Measurements from ENCODE around the gene RHBDD1.

DNA sequence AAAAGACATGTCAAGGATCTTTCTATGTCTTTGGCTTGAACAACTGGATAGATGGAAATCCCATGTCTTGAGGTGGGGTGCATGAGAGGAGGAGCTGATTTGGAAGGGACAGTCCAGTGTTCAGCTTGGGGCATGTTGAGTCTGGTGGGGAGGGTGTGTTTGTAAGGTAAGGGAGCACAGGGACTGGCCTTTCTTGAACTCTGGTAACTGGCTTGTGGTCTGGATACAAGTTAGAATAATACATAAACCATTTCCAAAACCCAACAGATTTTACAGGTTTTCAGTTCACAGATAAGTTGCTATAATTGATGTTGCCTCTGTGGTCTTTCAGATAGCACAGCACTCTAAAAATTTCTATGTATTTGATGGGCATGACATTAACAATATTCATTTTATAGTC lies 24.2 kb downstream of the RHBDD1 start:
- TF ChIP-seq EZH2 (IDR thresholded peaks at IDR 0.05; ENCODE audit: insufficient read depth, poor library complexity, severe bottlenecking) = no peak
- TF ChIP-seq EZH2phosphoT487 (IDR thresholded peaks at IDR 0.05; ENCODE audit: insufficient read depth, low read depth) = no peak

All from GM23248 (cell line).